ENCODE data around the gene TNFSF18.

TNFSF18 gene

GRCh38 chr1:173002891-173003838, 47.6 kb downstream of the TNFSF18 start:
- TF ChIP-seq CTCF (IDR thresholded peaks at IDR 0.05) = no peak
- no peak for DNase-seq (ENCODE audit: low spot score)
- H3K4me3 ChIP-seq = no peak overlapping the region
- no peak overlapping the region for H3K27ac ChIP-seq

GRCh38 chr1:172999349-172999748, 51.4 kb downstream of the TNFSF18 start:
- no peak for DNase-seq (ENCODE audit: low spot score)
- TF ChIP-seq CTCF (IDR thresholded peaks at IDR 0.05) = no peak
- H3K27ac ChIP-seq = no peak overlapping the region
- H3K4me3 ChIP-seq = no peak overlapping the region

- Histone ChIP-seq H3K27ac (no peak overlapping the region), H3K4me3 (no peak overlapping the region)
- no peak for DNase-seq (ENCODE audit: low spot score)
- TF ChIP-seq CTCF (IDR thresholded peaks at IDR 0.05) = no peak
These were observed 52.8 kb downstream of the TNFSF18 start for GRCh38 chr1:172997941-172998361.

GRCh38 chr1:172993640-172994039, 57.1 kb downstream of the TNFSF18 start:
- no peak for DNase-seq (ENCODE audit: low spot score)
- H3K27ac ChIP-seq = no peak overlapping the region
- TF ChIP-seq CTCF (IDR thresholded peaks at IDR 0.05) = no peak
- H3K4me3 ChIP-seq = no peak overlapping the region

GRCh38 chr1:172991674-172992400, 58.9 kb downstream of the TNFSF18 start:
- DNase-seq (ENCODE audit: low spot score) = no peak
- TF ChIP-seq CTCF (IDR thresholded peaks at IDR 0.05) = no peak
- no peak overlapping the region for H3K4me3 ChIP-seq

GRCh38 chr1:172990598-172991215, 60.0 kb downstream of the TNFSF18 start:
- TF ChIP-seq CTCF (IDR thresholded peaks at IDR 0.05) = no peak
- H3K4me3 ChIP-seq = no peak overlapping the region
- no peak overlapping the region for H3K27ac ChIP-seq
- no peak for DNase-seq (ENCODE audit: low spot score)

More at GRCh38 chr1:172991674-172992400, 58.9 kb downstream of the TNFSF18 start:
- no peak overlapping the region for H3K27ac ChIP-seq

Data from coronary artery (tissue), 2 donors.